SU-DHL-6 (cell line): ENCODE data around the gene PFDN2.

Experiments
- H2AFZ ChIP-seq: fragments of 200-600 bp; sonication (generic); 2 replicates; pipeline ENCODE4 v1.6.1; 2014; ENCODE audit warnings: low read depth, mild to moderate bottlenecking, moderate library complexity, mixed read lengths, antibody characterized with exemption, low read length; ENCODE audit not compliant: severe bottlenecking
- H3F3A ChIP-seq: fragments of 200-600 bp; shearing (Covaris generic); 2 replicates; pipeline ENCODE4 v1.6.0; 2016; ENCODE audit warnings: antibody characterized with exemption, mild to moderate bottlenecking; ENCODE audit not compliant: insufficient read depth
- H3K27ac ChIP-seq: fragments of 200-600 bp; sonication (generic); 2 replicates; pipeline ENCODE4 v1.5.1; 2016; ENCODE audit warnings: low read depth, mild to moderate bottlenecking, low read length, moderate library complexity, mixed read lengths
- H3K27me3 ChIP-seq: fragments of 200-600 bp; sonication (generic), shearing (Covaris generic); 2 replicates; pipeline ENCODE4 v1.6.0; 2014; ENCODE audit warnings: mild to moderate bottlenecking, low read length
- H3K36me3 ChIP-seq: fragments of 200-600 bp; sonication (generic); 2 replicates; pipeline ENCODE4 v1.6.1; 2014; ENCODE audit warnings: mild to moderate bottlenecking, low read length, mixed read lengths
- H3K4me2 ChIP-seq: fragments of 300-600, 200-600 bp; shearing (Covaris generic), sonication (generic); 2 replicates; pipeline ENCODE4 v1.6.0; 2014; ENCODE audit warnings: low read length, low read depth, mild to moderate bottlenecking; ENCODE audit not compliant: poor library complexity, severe bottlenecking
- H3K4me3 ChIP-seq: fragments of 200-600 bp; sonication (generic); 2 replicates; pipeline ENCODE4 v1.5.1; 2014; ENCODE audit warnings: antibody characterized with exemption, low read length, mild to moderate bottlenecking, mixed read lengths; ENCODE audit not compliant: insufficient read depth, poor library complexity, severe bottlenecking
- H3K79me2 ChIP-seq: fragments of 200-600 bp; sonication (generic); 2 replicates; pipeline ENCODE4 v1.6.1; 2014; ENCODE audit warnings: mild to moderate bottlenecking, low read length, moderate library complexity; ENCODE audit not compliant: insufficient read depth
- H3K9ac ChIP-seq: fragments of 200-600 bp; sonication (generic); 2 replicates; pipeline ENCODE4 v1.7.0; 2014; ENCODE audit warnings: mild to moderate bottlenecking, low read length
- H3K9me2 ChIP-seq: fragments of 200-600 bp; sonication (generic); replicated peaks from 2 replicates; pipeline ENCODE4 v1.6.1; 2014; ENCODE audit warnings: low read length; ENCODE audit not compliant: insufficient read depth
- H3K9me3 ChIP-seq: fragments of 200-600 bp; sonication (generic); 2 replicates; pipeline ENCODE4 v1.6.1; 2014; ENCODE audit warnings: low read length, mixed read lengths; ENCODE audit not compliant: insufficient read depth
- H4K20me1 ChIP-seq: fragments of 200-600 bp; sonication (generic); 2 replicates; pipeline ENCODE4 v1.6.1; 2014; ENCODE audit warnings: low read depth, mild to moderate bottlenecking, antibody characterized with exemption, low read length, moderate library complexity, mixed read lengths
- EZH2phosphoT487 ChIP-seq: fragments of 200-600 bp; sonication (generic), shearing (Covaris generic); conservative IDR thresholded peaks from 2 replicates; pipeline ENCODE4 v1.6.1; 2018; ENCODE audit warnings: mild to moderate bottlenecking, antibody characterized with exemption, low read length, moderate library complexity, mixed read lengths
- TF ChIP-seq, protein P1 (sequence below): fragments of 200-600 bp; sonication (generic); IDR thresholded peaks from one replicate; pipeline ENCODE4 v1.5.1; 2017; ENCODE audit warnings: antibody characterized with exemption, mild to moderate bottlenecking, low read length, moderate library complexity; ENCODE audit not compliant: insufficient read depth, poor library complexity, severe bottlenecking

PFDN2 gene

DNA sequence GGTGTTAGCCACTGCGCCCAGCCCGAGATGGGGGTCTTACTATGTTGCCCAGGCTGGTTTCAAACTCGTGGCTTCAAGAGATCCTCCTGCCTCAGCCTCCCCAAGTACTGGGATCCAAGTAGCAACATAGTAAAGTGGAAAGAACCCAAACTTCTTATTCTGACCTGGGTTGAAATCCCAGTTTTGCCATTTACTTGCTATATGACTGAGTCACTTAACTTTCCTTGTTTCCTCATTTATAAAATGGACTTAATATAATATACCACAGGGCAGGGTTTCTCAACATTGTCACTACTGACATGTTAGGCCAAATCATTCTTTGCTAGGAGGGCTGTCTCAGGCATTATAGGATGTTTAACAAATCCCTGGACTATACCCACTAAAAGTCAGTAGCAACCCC is 6.7 kb downstream of the PFDN2 start:
- no peak overlapping the region for H3K4me2 ChIP-seq
- no peak overlapping the region for H3K27ac ChIP-seq
- H3F3A ChIP-seq = peaks cover 8% of the 10 kb centered on the region; the same call in 1 of the 2 replicates
- no peak overlapping the region for H2AFZ ChIP-seq
- H3K36me3 ChIP-seq = peaks cover 11% of the 10 kb centered on the region; the same call in 1 of the 2 replicates
- no peaks in the 10 kb centered on the region for H3K27me3 ChIP-seq
- no peaks in the 10 kb centered on the region for H3K9me3 ChIP-seq
- H3K4me3 ChIP-seq = no peak overlapping the region
- peaks cover 16% of the 10 kb centered on the region; the same call in 1 of the 2 replicates for H4K20me1 ChIP-seq
- no peaks in the 10 kb centered on the region for H3K9me2 ChIP-seq
- H3K9ac ChIP-seq = no peak overlapping the region
- peaks cover 94% of the 10 kb centered on the region for H3K79me2 ChIP-seq
- TF ChIP-seq, protein P1, sequence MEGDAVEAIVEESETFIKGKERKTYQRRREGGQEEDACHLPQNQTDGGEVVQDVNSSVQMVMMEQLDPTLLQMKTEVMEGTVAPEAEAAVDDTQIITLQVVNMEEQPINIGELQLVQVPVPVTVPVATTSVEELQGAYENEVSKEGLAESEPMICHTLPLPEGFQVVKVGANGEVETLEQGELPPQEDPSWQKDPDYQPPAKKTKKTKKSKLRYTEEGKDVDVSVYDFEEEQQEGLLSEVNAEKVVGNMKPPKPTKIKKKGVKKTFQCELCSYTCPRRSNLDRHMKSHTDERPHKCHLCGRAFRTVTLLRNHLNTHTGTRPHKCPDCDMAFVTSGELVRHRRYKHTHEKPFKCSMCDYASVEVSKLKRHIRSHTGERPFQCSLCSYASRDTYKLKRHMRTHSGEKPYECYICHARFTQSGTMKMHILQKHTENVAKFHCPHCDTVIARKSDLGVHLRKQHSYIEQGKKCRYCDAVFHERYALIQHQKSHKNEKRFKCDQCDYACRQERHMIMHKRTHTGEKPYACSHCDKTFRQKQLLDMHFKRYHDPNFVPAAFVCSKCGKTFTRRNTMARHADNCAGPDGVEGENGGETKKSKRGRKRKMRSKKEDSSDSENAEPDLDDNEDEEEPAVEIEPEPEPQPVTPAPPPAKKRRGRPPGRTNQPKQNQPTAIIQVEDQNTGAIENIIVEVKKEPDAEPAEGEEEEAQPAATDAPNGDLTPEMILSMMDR = no peak
- TF ChIP-seq EZH2phosphoT487 = no peak

DNA sequence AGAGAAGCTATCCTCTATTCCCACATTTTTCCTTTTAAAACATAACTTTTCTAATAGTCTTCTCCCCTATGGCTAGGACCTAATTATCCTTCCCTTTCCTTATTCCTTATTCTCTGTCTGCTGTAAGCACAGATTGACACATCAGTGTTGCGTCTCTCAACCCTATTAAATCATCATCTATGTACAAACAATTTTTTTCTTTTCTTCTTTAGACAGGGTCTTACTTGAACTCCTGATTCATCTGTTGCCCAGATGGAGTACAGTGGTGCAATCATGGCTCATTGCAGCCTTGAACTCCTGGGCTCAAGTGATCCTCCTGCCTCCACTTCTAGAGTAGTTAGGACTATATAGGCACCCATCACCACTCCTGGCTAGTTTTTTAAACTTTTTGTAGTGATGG is 11.4 kb downstream of the PFDN2 start:
- Histone ChIP-seq H3K9ac (no peak overlapping the region), H3K4me2 (no peak overlapping the region), H3K9me3 (no peaks in the 10 kb centered on the region), H3K9me2 (no peaks in the 10 kb centered on the region), H3K27me3 (no peaks in the 10 kb centered on the region), H2AFZ (no peak overlapping the region), H3K36me3 (peaks cover 11% of the 10 kb centered on the region; the same call in 1 of the 2 replicates), H3K4me3 (no peak overlapping the region), H3K27ac (no peak overlapping the region), H4K20me1 (peaks cover 7% of the 10 kb centered on the region; the same call in 1 of the 2 replicates), H3K79me2 (peaks cover 72% of the 10 kb centered on the region), H3F3A (peaks cover 8% of the 10 kb centered on the region; the same call in 1 of the 2 replicates)
- TF ChIP-seq EZH2phosphoT487 = no peak
- TF ChIP-seq, protein P1 = no peak

DNA sequence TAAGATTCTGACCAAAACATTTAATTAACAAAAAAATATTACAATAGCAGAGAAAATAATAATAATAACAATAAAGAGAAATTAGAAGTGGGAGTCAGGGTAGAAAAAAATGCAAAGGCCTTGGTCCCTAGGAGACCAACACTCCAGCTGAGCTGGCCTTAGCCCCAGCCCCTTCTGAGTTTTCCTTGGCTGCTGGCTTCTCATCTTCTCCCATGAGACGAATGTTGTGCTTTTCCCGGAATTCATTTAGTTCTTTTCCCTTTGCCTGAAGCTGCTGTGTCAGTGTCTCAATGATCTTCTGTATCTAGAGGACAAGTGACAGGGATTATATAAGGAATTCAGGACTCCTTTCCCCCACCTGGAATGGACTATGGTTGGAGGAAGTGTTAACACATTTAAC is 17.3 kb downstream of the PFDN2 start:
- TF ChIP-seq, protein P1 = no peak
- TF ChIP-seq EZH2phosphoT487 = no peak

More for the DNA sequence above, 17.3 kb downstream of the PFDN2 start:
- Histone ChIP-seq H3K36me3 (0 out of 2 replicates have a peak, but pooled peaks cover 3% of the 10 kb centered on the region), H3K79me2 (peaks cover 18% of the 10 kb centered on the region), H3K9me3 (no peaks in the 10 kb centered on the region), H3K27ac (no peak overlapping the region), H4K20me1 (no peaks in the 10 kb centered on the region), H2AFZ (no peak overlapping the region), H3K4me2 (no peak overlapping the region), H3F3A (no peaks in the 10 kb centered on the region), H3K9me2 (no peaks in the 10 kb centered on the region), H3K4me3 (no peak overlapping the region), H3K27me3 (no peaks in the 10 kb centered on the region), H3K9ac (no peak overlapping the region)
